COR-L47 (cell line): ENCODE data around the gene FGF19.

Source experiments
- DNase-seq: peaks from one replicate; lab custom pipeline; 2025; lab: John Stamatoyannopoulos, UW

Gene FGF19

DNA sequence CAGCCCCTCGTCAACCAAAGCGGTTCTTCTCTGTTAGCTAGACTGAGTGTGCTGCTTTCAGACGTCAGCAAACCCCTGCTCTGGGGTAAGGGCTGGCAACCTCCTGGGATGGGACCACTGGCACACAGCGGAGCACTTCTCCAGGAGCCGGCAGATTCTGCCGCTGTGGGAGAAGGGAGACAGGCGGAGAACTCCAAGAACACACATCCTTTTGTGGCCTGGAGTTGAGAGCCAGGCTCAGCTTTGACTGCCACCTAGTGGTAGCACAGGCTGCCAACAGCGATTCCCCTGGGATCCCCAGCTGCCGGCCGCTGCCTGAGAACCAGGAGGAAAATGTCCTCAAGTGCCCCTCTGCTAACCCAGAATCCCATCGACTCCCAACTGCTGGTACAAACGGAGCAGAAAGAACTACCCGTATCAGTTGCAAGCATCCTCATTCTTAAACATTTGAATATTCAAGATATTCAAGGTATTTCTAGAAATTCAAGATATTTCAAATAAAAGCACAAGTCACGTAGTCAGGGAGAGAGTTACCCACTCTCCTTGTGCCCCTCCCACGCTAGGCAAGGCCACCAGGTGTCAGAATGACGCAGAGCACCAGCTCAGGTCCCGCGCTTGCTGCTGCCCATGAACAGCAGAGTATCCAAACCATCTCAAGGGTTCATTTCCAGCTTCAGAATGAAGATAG lies 33.5 kb downstream of the FGF19 start:
- DNase-seq = peak; percentile 64

DNA sequence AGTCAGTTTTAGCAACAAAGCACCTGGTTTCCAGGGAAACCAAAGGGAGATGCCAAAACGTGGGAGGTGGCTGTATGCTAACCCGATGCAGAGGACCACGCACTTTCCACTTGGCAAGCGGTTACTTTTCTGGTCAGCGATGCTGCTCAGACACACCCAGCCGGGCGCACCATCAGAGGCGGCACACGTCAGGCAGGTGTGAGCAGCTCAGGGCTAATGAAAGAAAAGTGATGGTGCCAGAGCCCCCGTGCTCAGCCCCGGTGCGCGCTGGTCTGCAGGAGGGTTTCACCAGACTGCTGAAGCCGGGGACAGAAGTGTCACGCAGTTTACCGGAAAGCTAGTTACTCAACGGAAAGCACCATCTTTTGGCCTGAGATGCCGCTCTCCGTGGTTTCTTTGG lies 34.3 kb downstream of the FGF19 start:
- no peak for DNase-seq

DNA sequence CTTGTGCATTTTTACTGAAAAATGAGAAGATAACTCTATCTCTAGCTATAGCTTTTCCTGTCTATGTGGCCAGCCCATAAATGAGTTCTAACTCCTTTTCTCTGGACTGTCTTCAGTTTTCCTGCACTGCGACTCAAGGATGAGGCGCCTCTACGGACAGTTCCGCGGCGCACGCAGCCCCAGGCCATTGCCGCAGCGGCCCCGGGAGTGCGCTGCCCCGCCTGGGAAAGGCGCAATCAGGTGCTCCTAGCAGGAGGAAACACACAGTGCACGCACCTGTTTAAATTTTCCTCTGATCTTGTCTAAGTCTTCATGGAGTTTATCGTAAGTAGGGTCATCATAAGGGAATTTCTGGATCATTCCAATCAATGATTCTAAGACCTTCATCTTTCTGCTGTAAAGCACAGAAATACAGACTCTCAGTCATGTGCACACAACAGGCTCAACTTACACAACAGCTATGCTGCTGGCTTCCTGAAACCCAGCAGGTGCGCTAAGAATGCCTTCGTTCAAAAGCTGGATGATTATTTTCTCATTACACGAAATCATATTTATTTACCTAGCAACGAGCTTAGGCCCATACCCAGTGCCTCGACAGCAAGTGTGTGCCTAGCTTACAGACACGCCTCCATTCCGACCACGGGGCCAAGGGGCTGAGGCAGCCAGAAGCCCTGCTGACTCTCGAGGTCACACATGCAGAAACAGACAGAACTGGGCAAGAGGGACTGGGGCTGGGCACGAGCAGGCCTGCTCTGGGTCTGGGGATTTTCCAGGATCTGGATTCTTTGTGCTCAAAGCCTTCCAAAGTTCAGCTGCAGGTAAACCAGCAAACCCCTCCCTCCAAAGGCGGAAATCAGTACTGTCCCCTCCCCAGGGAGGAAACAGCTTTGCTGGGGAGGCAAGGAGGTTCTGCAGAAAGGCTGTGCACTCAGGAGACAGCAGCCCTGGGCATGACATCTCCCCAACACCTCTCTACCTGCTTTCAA lies 35.9 kb downstream of the FGF19 start:
- DNase-seq = peak; percentile 34

DNA sequence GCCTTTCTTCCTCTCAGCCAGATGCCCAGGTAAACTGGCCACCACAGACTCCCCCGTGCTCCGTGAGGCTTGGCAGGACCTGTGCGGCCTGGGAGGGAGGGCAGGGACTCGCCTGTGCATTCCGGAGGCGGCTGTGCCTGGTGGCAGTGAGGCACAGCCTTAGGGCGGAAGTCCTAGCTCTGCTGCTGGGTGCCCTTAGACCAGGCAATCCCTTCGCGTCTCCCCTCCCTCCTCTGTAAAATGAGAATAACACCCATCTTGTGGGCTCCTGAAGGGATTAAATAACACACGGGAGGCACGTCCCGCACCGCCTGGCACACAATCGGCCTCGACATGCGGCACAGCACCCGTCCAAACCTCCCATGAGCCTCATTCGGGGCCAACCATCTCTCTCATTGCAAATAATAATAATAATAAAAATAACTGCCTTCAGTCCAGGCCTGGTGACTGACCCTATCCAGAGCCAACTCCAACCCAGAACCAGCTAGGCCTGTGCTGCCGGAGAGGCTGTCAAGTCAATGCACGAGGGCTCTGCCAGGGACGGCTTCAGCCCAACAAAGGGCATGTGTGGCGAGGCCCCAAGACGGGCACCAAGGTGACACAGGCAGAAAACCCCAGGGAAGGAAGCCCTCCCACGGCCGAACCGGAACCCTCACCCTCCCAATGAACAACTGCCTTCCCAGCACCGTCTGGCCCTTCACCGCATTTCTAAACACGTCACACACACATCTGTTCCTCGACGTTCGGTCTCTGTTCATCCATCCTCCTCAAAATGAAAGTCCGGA lies 36.9 kb downstream of the FGF19 start:
- DNase-seq = no peak

DNA sequence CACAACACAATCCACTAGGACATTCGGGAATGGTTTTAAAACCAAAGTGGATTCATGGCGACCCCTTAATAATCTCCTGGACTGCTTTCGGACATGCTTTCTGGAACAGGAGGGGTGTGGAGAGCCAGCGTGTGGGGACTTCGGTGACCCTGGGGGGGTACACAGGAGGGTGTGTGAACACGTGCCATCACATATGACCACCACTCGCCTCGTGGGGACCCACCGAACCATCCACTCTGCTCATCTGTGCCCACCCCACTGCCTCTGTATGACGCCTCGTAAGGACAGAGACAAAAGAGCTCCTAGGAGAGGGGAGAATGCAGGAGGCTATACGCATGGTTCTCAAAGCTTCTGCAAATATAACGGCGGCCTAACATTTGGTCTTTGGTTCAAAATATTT lies 37.6 kb downstream of the FGF19 start:
- DNase-seq = no peak

DNA sequence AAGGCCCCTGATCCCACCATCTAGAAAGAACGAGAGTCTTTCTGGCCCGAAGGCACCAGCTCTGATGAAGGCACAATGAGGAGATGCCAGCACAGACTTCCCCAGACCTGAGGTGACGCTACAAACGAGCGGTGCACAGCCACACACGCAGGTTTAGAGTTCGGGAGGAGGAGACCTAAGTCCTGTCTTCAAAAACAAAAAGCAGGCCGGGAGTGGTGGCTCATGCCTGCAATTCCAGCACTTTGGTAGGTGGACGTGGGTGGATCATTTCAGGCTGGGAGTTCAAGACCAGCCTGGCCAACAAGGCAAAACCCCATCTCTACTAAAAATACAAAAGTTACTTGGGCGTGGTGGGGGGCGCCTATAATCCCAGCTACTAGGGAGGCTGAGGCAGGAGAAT lies 38.2 kb downstream of the FGF19 start:
- no peak for DNase-seq

DNA sequence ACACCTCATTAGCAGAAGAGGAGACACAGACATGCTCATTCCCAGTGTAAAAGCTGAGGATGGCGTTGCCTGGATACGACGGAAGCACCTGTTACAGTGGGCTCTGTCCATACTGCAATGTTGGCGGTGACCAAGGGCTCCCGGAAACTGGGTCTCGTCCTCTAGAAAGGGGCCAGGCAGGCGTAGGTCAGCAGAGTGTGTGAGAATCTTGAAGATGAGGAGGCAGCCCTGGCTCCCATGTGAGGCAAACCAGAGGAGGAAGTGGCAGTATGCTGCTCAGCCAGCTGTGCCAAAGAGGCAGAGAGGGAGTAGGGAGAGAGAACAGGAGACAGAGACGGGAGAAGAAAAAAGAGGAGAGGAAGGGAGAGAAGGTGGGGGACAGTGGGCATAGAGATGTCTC lies 38.9 kb downstream of the FGF19 start:
- no peak for DNase-seq

DNA sequence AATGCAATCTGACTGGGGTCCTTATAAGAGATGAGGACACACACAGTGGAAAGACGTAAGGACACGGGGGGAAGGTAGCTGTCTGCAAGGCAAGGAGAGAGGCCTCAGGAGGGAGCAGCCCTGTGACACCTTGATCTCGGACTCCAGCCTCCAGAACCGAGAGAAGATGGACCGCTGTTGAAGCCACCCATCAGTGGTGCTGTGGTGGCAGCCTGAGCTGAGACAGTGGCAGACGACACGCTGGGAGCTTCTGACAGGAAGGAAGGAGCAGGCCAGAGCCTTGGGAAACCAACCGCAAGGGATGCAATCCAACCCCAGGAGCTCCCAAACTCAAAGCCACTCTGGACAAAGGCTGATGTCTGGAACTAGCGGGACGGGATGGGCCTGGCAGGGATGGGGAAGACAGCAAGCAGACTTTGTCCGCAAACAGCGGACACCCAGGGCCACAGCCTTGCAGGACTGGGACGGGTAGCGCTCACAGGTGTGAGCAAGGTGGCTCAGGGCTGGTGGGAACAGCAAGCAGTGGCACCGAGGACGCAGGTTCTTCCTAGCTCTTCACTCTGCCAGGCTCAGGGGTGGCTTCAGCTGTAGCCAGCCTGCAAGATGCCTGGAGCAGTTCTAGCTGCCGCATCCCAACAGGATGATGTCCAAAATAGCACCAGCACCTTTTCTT lies 39.6 kb downstream of the FGF19 start:
- no peak for DNase-seq

DNA sequence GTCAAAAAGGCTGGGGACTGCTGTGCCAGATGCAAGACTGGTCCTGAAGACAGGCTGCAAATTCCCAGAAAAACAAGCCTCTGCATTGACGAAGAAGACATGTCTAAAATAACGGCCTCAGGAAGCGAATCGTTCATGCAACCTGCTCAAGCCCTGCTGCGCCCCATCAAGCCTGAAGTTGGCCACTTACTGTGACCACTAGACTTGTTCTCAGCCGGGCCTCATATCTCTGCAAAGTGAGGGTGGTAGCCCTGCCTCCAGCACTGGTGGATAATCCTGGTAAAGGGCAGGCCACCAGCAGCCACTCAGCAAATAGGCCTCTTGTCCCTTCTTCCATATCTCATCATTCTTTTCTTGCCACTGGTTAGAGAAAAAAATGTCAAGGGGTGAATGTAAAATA lies 40.5 kb downstream of the FGF19 start:
- no peak for DNase-seq

DNA sequence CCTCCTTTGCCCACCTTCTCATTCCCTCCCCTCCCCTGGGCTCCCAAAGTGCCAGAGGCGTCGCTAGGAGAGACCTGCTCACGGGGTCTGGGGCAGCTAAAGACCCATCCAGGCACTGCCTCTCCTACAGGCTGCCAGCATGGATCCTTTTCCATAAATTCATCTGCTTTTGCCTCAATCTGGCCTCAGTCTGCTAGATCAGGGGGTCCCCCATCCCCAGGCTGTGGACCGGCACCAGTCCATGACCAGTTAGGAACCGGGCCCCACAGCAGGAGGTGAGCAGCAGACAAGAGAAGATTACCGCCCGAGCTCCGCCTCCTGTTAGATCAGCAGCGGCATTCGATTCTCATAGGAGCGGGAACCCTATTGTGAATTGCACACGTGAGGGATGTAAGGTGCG lies 41.0 kb downstream of the FGF19 start:
- DNase-seq = no peak

DNA sequence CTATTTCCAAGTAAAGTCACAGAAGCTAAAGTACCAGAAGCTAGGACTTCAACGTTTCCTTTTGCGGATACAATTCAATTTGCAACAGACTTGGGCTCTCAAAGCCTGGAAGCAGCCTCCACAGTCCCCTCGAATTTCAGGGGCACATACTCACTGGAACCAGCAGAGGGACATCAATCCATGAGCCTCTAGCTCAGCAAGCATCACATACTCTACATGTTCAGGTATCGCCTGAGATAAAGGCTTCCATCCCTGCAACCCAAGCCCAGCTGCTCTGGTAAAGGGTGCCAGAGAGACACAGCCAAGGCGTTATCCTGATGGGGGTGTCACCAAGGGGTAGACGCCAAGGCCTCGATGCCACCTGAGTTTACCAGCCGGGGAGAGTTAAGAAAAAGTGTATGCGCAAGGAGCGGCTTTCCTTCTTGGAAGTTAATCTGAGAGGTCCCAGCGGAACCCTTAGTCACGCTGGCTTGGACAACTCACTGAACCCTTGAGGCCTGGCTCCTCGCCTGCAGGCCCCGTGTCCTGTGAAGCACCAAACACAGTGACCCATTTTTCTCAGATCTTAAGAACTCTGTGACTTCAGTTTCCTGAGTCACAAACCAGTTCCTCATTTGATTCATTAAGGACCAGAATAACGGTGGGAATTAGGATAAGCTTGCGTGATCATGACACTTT lies 41.7 kb downstream of the FGF19 start:
- DNase-seq = no peak

DNA sequence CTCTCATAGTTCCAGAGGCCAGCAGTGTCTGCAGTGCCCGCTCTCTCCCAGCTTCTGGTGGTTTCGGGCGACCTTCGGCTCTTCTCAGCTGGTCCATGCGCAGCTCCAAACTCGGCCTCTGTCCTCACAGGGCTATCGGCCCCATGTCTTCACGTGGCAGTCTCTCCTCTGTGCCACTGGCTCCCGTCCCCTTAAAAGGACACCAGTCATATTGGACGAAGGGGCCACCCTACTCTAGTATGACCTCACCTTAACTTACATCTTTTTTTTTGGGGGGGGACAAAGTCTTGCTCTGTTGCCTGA lies 42.5 kb downstream of the FGF19 start:
- DNase-seq = no peak

DNA sequence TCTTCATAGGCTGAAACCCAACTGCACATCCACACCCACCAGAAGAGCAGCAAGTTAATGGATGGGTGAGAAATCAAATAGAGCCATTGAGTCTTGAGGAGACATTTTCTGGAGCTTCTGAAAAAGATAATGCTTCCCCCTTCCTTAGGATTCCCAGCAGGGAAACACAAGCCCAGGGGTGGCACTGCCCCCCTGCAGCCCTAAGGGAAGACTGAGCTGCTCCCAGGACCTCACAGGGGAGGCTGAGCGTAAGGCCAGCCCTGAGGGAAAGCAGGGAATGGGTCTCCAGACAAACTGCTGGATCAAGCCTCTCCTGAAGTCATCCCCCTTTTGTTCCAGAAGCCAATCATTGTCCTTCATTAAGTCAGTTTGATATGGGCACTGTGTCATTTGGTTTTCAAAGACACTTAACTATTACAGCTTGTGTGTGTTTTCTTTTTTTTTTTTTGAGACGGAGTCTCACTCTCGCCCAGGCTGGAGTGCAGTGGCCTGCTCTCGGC lies 43.8 kb downstream of the FGF19 start:
- DNase-seq = no peak

DNA sequence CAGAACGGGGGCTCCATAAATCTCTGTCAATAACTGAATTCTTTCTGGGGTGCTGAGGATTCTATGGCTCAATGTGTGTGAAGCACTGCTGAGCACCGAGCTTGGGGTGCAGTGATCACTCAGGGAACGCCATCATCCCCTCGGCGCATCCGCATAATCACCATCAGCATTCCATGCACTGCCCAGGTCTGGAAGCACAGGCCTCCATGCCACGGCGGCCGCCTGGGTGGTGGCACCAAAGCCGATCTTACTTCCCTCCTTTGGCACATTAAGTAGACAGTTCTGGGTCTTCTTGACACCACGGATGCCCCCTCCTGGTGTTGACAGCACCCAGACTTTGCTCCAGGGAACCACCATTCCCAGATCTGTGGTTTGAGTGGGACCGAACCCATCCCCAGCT lies 44.2 kb downstream of the FGF19 start:
- no peak for DNase-seq

DNA sequence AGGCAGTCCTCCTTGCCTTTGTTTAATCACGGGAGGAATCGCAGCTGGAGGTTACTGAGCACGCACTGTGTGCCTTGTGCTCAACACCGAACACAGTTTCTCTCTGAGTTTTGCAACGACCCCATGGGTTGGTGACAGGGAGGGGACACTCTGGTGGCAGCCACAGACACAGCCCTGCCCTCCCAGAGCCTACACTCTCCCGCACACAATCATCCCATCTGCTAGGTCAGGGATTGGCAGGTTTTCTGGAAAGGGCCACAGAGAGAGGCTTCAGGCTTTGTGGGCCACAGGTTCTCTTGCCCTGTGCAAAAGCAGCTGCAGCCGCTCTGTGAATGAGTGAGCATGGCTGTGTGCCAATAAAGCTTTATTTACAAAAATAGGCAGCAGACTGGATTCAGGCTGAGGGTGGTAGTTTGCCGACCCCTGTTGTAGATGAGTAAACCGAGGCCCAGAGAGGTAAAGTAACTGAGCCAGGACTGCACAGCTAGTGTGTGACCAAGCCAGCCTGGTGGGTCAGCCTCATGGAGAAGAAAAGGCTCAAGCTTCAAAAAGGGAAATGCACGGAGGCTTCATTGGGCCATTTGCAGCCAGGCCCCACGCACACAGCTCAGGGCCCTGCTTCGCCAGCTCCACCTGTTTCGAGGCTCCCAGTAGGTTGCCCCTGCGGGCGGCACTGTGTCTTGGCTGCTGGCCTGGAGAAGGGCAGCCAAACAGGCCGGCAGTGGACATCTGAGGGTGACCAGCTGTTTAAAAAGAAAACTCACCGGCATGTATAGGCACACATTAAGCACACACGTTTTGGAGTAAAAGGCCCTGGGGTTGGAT lies 45.0 kb downstream of the FGF19 start:
- no peak for DNase-seq

DNA sequence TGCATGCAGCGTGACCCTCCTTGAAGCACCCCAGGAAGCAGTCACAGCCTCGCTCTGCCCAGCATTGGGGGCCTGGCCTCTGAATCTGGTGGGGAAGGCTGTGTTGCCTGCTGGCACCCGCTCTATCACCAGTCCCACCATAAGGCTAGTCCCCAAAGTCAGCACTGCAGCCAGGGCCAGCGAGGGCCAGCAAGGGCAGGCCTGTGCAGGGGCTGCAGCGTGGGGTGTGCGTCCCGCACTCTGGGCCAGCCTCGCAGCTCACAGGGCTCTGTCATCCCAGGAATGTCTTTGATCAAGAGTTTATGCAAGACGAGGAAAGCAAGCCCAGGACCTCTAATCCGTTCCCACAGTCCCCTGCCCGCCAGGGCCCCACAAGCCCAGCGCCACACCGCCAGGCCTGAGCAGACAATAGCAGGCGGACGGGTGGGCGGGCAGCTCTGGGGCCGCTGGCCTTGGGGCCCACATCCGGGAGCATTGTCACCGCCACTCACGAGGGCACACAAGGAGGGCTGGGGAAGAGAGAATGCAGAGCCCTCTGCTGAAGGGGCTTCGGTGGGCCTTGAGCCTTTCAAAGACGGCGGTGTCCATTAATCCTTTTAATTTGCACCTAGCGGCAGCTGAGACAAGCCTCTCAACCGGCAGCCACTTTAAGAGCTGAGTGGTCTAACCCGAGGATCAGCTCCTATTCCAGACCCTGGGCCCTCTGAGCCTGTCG lies 45.8 kb downstream of the FGF19 start:
- DNase-seq = no peak

DNA sequence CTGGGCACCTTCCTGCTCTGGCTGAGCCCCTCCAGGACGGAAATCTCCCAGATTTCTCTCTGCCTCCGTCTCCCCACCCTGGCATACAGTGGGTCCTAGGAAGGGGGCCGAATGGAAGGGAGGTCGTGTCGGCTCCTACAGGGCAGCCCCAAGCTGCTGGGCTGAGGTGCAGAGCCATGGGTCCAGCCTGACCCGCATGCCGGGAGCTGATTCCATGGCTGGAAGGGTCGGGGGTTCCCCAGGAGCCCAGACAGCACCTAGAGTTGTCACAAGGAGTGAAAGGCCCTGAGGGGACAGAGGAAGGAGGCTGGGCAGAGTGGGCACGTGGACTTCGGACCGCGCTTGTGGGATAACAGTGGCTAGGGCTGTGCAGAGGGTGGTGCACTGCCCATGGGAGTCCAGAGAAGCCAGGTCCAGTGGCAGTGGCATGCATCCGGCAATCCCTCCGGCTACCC lies 46.3 kb downstream of the FGF19 start:
- no peak for DNase-seq

DNA sequence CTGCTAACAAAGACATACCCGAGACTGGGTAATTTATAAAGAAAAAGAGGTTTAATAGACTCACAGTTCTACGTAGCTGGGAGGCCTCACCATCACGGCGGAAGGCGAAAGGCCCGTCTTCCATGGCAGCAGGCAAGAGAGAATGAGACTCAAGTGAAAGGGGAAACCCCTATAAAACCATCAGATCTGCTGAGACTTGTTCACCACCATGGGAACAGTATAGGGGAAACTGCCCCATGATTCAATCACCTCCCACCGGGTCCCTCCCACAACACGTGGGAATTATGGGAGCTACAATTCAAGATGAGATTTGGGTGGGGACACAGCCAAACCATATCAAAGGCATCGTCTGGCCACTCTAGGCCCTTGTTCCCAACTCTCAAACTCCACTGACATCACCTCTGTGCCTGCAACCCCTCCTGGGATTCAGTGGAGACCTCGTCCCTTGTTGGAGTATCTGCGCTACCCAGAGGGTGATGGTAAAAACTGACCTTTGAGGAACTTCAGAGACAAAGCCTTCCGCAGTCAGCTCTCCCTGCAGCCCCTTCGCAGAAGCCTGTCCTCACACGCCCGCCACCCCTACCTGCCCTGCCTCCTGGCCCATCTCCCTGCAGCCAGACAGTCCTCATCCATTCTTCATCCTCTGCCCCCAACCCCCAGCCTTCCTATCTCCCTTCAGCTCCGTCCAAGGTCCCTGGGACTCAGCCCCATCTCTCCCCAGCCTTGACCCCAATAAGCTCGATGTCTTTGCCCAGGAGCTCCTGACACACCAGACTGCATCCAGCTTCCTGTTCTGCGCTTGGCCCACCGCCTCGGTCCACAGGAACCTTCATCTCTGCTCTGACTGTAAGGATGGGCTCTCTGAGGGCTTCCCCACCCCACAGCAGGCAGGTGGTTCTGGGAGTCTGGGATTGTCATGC lies 47.0 kb downstream of the FGF19 start:
- no peak for DNase-seq
